ENCODE measurements around the gene ABLIM3. TPM values are rescaled to one million over a fixed set of nuclear protein-coding genes. Genes with fewer than 3 reads are reported as not detected.

The ABLIM3 gene
- total and polyA plus RNA-seq, 12 donors, result 1.6 to 27.6 (median 12.9) TPM

GRCh38 chr5:149213264-149213880 is 72.1 kb downstream of the ABLIM3 start:
- DNase-seq, result no peak
- no peak for TF ChIP-seq CTCF (IDR thresholded peaks at IDR 0.05)
- H3K36me3 ChIP-seq (replicated peaks in 1 of 2), result no peaks in the 10 kb centered on the region
- intact Hi-C loops (cut with DNase I), result no loop called here
- peaks cover 0 to 5% of the 10 kb centered on the region in 2 donors for H3K4me1 ChIP-seq (replicated peaks in 1 of 2)
- no peaks in the 10 kb centered on the region for H3K9me3 ChIP-seq (replicated peaks in 1 of 3)
- no peak overlapping the region for H3K4me3 ChIP-seq
- WGBS, 4 donors, result 82 to 85% (median 83%) methylated on average over 13 of the region's 13 CpGs
- no peak overlapping the region for H3K27ac ChIP-seq
- H3K27me3 ChIP-seq, result no peaks in the 10 kb centered on the region

GRCh38 chr5:149215478-149216090 is 74.3 kb downstream of the ABLIM3 start:
- H3K4me1 ChIP-seq (replicated peaks in 1 of 2), result peaks cover 0 to 5% of the 10 kb centered on the region in 2 donors
- H3K4me3 ChIP-seq, result no peak overlapping the region

DNA sequence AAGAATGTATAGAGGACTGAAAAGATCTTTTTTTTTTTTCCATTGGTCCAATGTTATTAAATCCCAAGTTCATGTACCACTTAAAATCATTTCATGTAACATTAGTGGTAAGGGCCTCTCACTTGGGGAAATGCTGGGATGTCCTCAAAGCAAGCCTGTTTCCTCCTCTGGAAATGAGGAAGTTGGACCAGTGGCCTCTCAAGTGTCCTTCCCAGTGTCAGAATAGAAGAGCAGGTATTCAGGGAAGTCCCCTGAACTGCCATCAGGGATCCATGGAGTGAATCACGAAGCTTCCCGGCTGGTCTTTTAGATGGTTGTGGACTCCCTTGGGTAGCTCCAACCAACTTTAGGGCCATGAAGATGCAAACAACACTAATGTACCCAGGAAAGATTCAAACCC is 75.2 kb downstream of the ABLIM3 start:
- no peak overlapping the region for H3K27ac ChIP-seq
- H3K4me1 ChIP-seq (replicated peaks in 1 of 2), result peaks cover 0 to 14% of the 10 kb centered on the region in 2 donors
- no peak overlapping the region for H3K4me3 ChIP-seq
- no peaks in the 10 kb centered on the region for H3K36me3 ChIP-seq (replicated peaks in 1 of 2)
- intact Hi-C loops (cut with DNase I), result no loop called here
- no peak for TF ChIP-seq CTCF (IDR thresholded peaks at IDR 0.05)
- no peak for TF ChIP-seq POLR2A (IDR thresholded peaks at IDR 0.05)
- no peaks in the 10 kb centered on the region for H3K27me3 ChIP-seq
- no peaks in the 10 kb centered on the region for H3K9me3 ChIP-seq (replicated peaks in 1 of 3)
- 86 to 99% (median 86%) methylated on average over 2 of the region's 2 CpGs for WGBS, 4 donors
- peak in 1 of 7 donors; percentile 21 for DNase-seq

More at GRCh38 chr5:149215478-149216090, 74.3 kb downstream of the ABLIM3 start:
- DNase-seq, result peak in 6 of 7 donors; percentile 22 to 65 (median 38)
- intact Hi-C loops (cut with DNase I), result no loop called here
- H3K27ac ChIP-seq, result peak overlapping the region in 1 of 5 donors; percentile 40
- H3K9me3 ChIP-seq (replicated peaks in 1 of 3), result no peaks in the 10 kb centered on the region
- 64 to 80% (median 71%) methylated on average over 5 of the region's 5 CpGs for WGBS, 4 donors
- H3K27me3 ChIP-seq, result no peaks in the 10 kb centered on the region
- TF ChIP-seq CTCF (IDR thresholded peaks at IDR 0.05), result no peak
- TF ChIP-seq POLR2A (IDR thresholded peaks at IDR 0.05), result no peak
- no peaks in the 10 kb centered on the region for H3K36me3 ChIP-seq (replicated peaks in 1 of 2)

DNA sequence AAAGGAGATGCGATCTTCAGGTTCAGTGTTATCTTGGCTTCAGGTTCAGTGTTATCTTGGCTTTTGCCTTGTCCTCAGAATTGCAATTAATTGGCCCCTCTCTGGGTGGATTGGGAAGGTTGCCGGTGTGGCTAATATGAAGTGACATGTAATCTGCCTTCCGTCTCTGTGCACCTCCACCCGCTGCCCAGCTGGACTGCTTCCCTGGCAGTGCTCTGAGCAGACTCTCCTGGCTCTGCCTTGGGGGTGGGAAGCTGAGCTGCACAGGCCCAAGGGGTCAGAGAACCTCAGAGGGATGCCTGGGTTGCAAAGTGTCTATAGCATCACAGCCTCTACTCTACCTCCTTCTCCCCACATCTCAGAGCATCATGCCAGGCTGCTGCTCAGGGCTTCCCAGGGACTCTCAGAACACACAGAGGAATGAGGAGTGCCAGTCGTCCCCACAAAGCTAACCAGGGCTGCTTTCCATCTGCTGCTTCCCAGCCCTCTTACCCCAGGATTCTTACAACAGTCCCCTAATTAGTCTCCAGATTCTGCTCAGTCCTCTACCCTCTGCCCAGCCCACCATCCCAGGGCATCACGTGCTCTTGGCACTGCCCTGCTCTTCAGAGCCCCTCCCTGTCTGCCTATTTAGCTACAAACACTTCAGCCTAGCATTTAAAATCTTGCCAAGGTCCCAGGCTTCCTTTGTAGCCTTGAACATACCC is 76.0 kb downstream of the ABLIM3 start:
- DNase-seq, result no peak
- H3K9me3 ChIP-seq (replicated peaks in 1 of 3), result no peaks in the 10 kb centered on the region
- 77 to 85% (median 83%) methylated on average over 6 of the region's 6 CpGs for WGBS, 4 donors
- intact Hi-C loops (cut with DNase I), result no loop called here
- H3K4me1 ChIP-seq (replicated peaks in 1 of 2), result peaks cover 0 to 18% of the 10 kb centered on the region in 2 donors
- no peak overlapping the region for H3K27ac ChIP-seq
- TF ChIP-seq POLR2A (IDR thresholded peaks at IDR 0.05), result no peak
- TF ChIP-seq CTCF (IDR thresholded peaks at IDR 0.05), result no peak
- H3K4me3 ChIP-seq, result no peak overlapping the region
- no peaks in the 10 kb centered on the region for H3K27me3 ChIP-seq
- no peaks in the 10 kb centered on the region for H3K36me3 ChIP-seq (replicated peaks in 1 of 2)

All from adrenal gland (tissue), 12 donors.